ENCODE data around the gene ZBTB7C.

Gene ZBTB7C

DNA sequence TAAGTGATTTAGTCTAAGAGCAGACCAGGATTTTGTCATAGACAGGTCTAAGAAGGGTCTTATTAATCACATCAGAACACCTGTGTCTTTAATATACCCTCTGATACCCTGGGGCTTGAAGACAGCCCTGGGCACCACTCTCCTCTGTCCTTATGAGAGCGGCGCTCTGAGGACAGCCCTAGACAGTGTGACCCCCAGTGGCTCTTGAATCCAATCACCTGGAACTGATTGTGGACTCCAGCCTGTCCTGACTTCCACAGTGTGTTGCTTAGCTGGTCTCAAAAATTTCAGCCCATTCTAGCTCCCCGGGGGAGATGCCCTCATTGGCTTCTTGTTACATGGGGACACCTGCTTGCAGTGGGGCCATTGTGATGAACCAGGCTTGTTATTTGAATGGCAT, 282.9 kb downstream of the ZBTB7C start:
- H3K9me3 ChIP-seq (ENCODE audit: control insufficient read depth in 1 of 2, low read length in 2 of 2), result no peaks in the 10 kb centered on the region
- no peak overlapping the region for H3K27ac ChIP-seq (ENCODE audit: low read length)
- H3K4me3 ChIP-seq (ENCODE audit: low read depth in 1 of 2, low read length in 2 of 2), result no peak overlapping the region
- H3K4me1 ChIP-seq (ENCODE audit: control insufficient read depth in 1 of 2, insufficient read depth in 2 of 2, low read length in 2 of 2), result no peaks in the 10 kb centered on the region
- no peaks in the 10 kb centered on the region for H3K27me3 ChIP-seq (ENCODE audit: low read depth, low read length)
- no peaks in the 10 kb centered on the region for H3K36me3 ChIP-seq (ENCODE audit: control insufficient read depth in 1 of 2, insufficient read depth in 2 of 2, low read length in 2 of 2)

DNA sequence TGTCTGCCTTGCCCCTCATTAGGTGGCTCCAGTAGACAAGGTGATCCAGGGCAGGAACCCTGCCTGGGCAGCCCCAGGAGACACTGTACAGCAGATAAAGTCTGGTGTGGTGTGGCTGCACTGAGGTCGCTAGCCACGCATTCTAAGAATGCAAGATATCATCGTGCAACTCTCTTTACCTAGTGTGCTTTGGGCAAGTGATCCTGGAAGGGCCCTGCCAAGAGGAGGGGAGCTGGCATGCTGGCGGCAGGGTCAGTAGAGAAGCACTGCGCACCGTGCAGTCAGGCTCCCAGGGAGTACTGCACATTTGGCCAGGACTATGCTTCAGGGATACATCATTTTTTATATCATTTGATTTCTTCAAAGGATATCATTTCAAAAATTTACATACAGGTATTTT, 283.5 kb downstream of the ZBTB7C start:
- Histone ChIP-seq H3K36me3 (ENCODE audit: control insufficient read depth in 1 of 2, insufficient read depth in 2 of 2, low read length in 2 of 2) (no peaks in the 10 kb centered on the region), H3K27me3 (ENCODE audit: low read depth, low read length) (no peaks in the 10 kb centered on the region), H3K4me1 (ENCODE audit: control insufficient read depth in 1 of 2, insufficient read depth in 2 of 2, low read length in 2 of 2) (no peaks in the 10 kb centered on the region), H3K27ac (ENCODE audit: low read length) (no peak overlapping the region), H3K9me3 (ENCODE audit: control insufficient read depth in 1 of 2, low read length in 2 of 2) (no peaks in the 10 kb centered on the region), H3K4me3 (ENCODE audit: low read depth in 1 of 2, low read length in 2 of 2) (no peak overlapping the region)

DNA sequence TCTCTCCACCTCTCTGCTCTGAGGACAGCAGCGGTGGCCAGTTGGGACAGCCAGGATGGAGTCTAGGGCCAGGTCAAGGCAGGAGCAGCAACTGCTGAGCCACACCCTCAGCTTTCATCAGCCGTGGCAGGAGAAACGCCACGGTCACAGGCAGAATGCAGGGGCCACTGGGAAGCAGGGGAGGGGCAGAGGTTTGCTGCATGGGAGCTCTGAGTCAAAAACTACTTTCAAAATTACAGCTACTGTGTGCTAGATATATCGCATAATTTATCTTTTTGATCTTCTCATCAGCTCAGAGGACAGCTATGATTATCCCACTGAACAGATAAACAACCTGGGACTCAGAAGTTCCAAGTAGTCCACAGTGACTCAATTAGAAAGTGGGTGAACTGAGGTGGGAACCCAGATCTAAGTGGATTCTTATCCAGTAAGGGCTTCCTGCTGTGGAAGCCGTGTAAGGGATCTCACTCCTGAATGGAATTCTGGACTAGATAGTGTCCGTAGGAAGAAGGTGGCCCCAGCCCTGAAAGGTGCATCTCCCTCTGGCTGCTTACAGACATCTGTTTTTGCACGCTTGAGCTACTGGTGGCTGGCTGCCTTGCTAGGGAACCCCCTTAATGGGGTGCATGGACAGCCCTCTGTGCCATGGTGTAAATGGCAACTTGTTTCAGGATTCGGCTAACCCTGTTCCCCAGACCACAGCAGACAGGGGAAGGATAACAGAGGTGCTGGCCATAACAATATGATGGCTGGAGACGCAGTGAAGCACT, 284.1 kb downstream of the ZBTB7C start:
- no peaks in the 10 kb centered on the region for H3K36me3 ChIP-seq (ENCODE audit: control insufficient read depth in 1 of 2, insufficient read depth in 2 of 2, low read length in 2 of 2)
- H3K4me3 ChIP-seq (ENCODE audit: low read depth in 1 of 2, low read length in 2 of 2), result no peak overlapping the region
- no peaks in the 10 kb centered on the region for H3K4me1 ChIP-seq (ENCODE audit: control insufficient read depth in 1 of 2, insufficient read depth in 2 of 2, low read length in 2 of 2)
- H3K27me3 ChIP-seq (ENCODE audit: low read depth, low read length), result no peaks in the 10 kb centered on the region
- no peaks in the 10 kb centered on the region for H3K9me3 ChIP-seq (ENCODE audit: control insufficient read depth in 1 of 2, low read length in 2 of 2)
- H3K27ac ChIP-seq (ENCODE audit: low read length), result no peak overlapping the region

DNA sequence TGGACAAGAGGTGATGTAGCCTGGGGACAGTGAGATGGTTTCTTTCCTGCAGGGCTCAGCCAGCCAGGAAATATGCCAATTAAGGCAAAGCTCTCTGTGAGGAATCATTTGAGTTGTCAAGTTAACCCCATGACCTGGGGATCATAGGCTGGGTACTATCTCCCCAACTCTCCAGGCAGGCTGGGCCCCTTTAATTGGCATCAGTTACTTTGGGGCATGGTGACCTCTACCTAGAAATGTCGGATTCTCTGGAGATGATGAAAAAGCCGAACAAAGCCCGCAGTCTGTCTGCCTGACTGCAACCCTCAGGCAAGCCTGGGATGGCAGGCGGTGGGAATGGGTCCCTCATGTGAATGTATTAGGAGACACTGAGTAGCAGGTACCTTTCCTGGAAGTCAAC, 285.2 kb downstream of the ZBTB7C start:
- H3K27ac ChIP-seq (ENCODE audit: low read length), result no peak overlapping the region

DNA sequence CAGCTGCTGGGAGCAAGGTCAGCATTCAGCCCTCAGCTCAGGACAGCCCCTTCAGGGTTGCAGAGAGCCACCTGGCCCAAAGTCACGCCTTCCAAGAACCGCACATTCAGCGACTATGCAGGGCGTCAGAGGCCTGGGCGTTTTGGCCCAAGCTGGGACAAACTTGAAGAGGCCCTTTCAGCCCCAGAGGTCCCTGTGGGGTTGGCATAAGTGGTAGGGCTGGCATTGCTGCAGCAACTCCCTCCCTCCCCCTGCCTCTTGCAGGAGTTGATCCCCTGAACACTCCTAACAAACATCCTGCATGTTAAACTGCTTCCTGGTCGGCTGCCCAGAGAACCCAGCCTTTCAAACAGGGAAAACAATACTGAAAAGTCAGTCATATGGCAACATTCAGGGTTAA, 285.9 kb downstream of the ZBTB7C start:
- Histone ChIP-seq H3K4me3 (ENCODE audit: low read depth in 1 of 2, low read length in 2 of 2) (no peak overlapping the region), H3K27me3 (ENCODE audit: low read depth, low read length) (no peaks in the 10 kb centered on the region), H3K4me1 (ENCODE audit: control insufficient read depth in 1 of 2, insufficient read depth in 2 of 2, low read length in 2 of 2) (no peaks in the 10 kb centered on the region), H3K36me3 (ENCODE audit: control insufficient read depth in 1 of 2, insufficient read depth in 2 of 2, low read length in 2 of 2) (no peaks in the 10 kb centered on the region), H3K27ac (ENCODE audit: low read length) (no peak overlapping the region), H3K9me3 (ENCODE audit: control insufficient read depth in 1 of 2, low read length in 2 of 2) (no peaks in the 10 kb centered on the region)

More for the DNA sequence above, 285.2 kb downstream of the ZBTB7C start:
- no peaks in the 10 kb centered on the region for H3K4me1 ChIP-seq (ENCODE audit: control insufficient read depth in 1 of 2, insufficient read depth in 2 of 2, low read length in 2 of 2)
- H3K4me3 ChIP-seq (ENCODE audit: low read depth in 1 of 2, low read length in 2 of 2), result no peak overlapping the region
- H3K36me3 ChIP-seq (ENCODE audit: control insufficient read depth in 1 of 2, insufficient read depth in 2 of 2, low read length in 2 of 2), result no peaks in the 10 kb centered on the region
- no peaks in the 10 kb centered on the region for H3K9me3 ChIP-seq (ENCODE audit: control insufficient read depth in 1 of 2, low read length in 2 of 2)
- H3K27me3 ChIP-seq (ENCODE audit: low read depth, low read length), result no peaks in the 10 kb centered on the region

DNA sequence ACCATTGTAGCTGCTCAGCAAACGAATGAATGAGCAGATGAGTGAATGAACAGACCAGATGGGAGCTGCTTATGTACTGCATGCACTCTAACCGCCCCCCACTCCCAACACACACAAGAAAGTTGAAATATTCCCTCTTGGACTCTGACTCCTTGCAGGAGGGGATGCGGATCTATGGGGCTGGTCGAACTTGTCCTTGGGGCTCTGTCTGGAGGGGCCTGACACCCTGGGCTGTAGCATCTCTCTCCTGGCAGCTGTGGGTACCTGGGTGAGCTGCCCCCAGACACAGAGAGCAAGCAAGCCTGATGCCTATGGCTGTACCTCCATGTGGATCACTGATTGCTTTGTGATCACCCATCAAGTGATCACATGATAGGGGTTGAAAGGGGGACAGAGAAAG, 286.4 kb downstream of the ZBTB7C start:
- Histone ChIP-seq H3K9me3 (ENCODE audit: control insufficient read depth in 1 of 2, low read length in 2 of 2) (no peaks in the 10 kb centered on the region), H3K4me1 (ENCODE audit: control insufficient read depth in 1 of 2, insufficient read depth in 2 of 2, low read length in 2 of 2) (no peaks in the 10 kb centered on the region), H3K27ac (ENCODE audit: low read length) (no peak overlapping the region), H3K27me3 (ENCODE audit: low read depth, low read length) (no peaks in the 10 kb centered on the region), H3K36me3 (ENCODE audit: control insufficient read depth in 1 of 2, insufficient read depth in 2 of 2, low read length in 2 of 2) (no peaks in the 10 kb centered on the region), H3K4me3 (ENCODE audit: low read depth in 1 of 2, low read length in 2 of 2) (no peak overlapping the region)

DNA sequence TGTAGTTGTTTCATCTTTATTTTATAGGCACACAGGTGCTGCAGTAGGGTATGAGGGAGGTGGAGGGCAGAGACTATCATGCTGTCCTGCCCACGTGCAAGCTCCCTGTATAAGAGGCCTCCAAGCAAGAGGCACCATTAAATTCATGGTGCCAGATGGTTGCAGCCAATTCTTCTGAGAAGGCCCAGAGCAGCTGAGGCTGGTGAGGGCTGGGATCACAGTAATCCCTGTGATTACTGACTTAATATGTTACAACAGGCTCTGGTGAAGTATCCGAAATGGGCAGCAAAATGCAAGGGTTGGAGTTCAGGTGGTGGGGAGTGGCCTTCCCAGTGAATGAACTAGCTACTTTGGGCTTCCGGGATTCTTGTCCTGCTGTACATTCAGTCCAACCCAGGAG, 286.8 kb downstream of the ZBTB7C start:
- Histone ChIP-seq H3K36me3 (ENCODE audit: control insufficient read depth in 1 of 2, insufficient read depth in 2 of 2, low read length in 2 of 2) (no peaks in the 10 kb centered on the region), H3K27ac (ENCODE audit: low read length) (no peak overlapping the region), H3K27me3 (ENCODE audit: low read depth, low read length) (no peaks in the 10 kb centered on the region), H3K4me3 (ENCODE audit: low read depth in 1 of 2, low read length in 2 of 2) (no peak overlapping the region), H3K9me3 (ENCODE audit: control insufficient read depth in 1 of 2, low read length in 2 of 2) (no peaks in the 10 kb centered on the region), H3K4me1 (ENCODE audit: control insufficient read depth in 1 of 2, insufficient read depth in 2 of 2, low read length in 2 of 2) (no peaks in the 10 kb centered on the region)

DNA sequence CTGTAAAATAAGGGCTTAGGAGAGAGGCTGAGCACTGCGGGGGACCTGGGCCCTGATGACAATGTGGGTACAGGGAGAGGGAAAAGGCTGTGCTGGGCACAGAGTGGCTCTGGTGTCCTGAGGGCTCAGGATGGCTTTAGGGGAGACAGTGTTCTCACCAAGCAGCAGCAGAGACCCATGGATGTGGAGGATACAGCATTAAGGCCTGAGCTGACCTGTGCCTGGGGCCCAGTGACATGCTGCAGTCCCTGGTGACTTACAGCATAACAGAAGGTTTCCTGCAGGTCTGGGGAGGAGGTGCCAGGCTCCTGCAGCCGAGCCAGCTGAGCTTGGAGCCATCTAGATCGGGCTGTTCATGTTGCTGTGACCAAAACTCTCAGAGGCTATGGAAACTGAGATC, 287.4 kb downstream of the ZBTB7C start:
- Histone ChIP-seq H3K27me3 (ENCODE audit: low read depth, low read length) (no peaks in the 10 kb centered on the region), H3K27ac (ENCODE audit: low read length) (no peak overlapping the region), H3K4me1 (ENCODE audit: control insufficient read depth in 1 of 2, insufficient read depth in 2 of 2, low read length in 2 of 2) (no peaks in the 10 kb centered on the region), H3K36me3 (ENCODE audit: control insufficient read depth in 1 of 2, insufficient read depth in 2 of 2, low read length in 2 of 2) (no peaks in the 10 kb centered on the region), H3K9me3 (ENCODE audit: control insufficient read depth in 1 of 2, low read length in 2 of 2) (no peaks in the 10 kb centered on the region), H3K4me3 (ENCODE audit: low read depth in 1 of 2, low read length in 2 of 2) (no peak overlapping the region)

DNA sequence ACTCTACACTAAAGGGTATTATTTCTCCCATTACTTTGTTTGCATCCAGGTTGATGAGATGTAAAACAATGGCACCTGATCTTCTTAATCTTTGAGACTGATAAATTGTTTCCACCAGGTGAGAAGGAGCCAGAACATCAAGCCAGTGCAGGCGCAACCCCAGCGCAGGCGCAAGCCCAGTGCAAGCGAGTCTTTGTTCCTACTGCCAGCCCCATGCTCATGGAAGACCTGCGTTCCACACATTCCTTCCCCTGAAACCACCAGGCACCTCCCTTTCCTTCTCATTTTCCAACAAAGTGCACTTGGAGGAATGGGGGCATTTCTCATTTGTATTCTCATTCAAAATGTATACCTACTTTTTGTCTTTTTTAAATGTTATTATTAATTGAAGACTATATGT, 290.0 kb downstream of the ZBTB7C start:
- Histone ChIP-seq H3K27ac (ENCODE audit: low read length) (no peak overlapping the region), H3K27me3 (ENCODE audit: low read depth, low read length) (no peaks in the 10 kb centered on the region), H3K36me3 (ENCODE audit: control insufficient read depth in 1 of 2, insufficient read depth in 2 of 2, low read length in 2 of 2) (no peaks in the 10 kb centered on the region), H3K4me3 (ENCODE audit: low read depth in 1 of 2, low read length in 2 of 2) (no peak overlapping the region), H3K9me3 (ENCODE audit: control insufficient read depth in 1 of 2, low read length in 2 of 2) (no peaks in the 10 kb centered on the region), H3K4me1 (ENCODE audit: control insufficient read depth in 1 of 2, insufficient read depth in 2 of 2, low read length in 2 of 2) (no peaks in the 10 kb centered on the region)

DNA sequence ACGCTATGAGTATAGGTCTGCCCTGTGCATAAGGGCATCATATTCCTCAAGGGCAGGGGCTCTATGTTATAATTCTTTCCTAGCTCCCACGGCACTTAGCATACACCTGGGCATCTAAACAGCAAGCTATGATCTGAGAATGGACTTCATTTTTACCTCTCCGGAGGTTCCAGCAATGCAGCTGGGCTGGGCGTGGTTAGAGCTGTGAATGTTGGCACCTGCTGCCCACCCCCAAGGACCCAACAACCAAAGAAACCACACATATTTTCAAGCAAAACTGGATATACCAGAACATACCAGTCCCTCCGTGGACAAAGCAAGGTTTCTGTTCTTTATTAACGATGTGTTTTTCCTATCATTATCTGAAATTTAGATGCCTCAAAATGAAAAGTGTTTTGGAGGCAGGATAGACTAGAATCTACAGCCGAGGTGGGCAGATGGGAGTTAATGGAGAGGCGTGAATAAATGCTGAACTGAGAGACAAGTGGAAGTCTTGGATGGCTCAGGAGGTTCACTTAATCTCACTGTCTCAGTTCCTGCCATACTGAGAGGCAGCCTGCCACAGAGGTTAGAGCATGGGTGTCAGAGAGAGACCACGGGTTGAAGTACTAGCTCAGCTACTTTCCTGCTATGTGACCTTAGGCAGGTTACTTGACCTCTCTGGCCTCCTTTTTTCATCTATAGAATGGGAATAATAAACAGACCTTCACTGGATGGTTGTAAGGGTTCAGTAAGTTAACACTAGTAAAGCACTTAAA, 292.1 kb downstream of the ZBTB7C start:
- Histone ChIP-seq H3K27ac (ENCODE audit: low read length) (no peak overlapping the region), H3K9me3 (ENCODE audit: control insufficient read depth in 1 of 2, low read length in 2 of 2) (no peaks in the 10 kb centered on the region), H3K36me3 (ENCODE audit: control insufficient read depth in 1 of 2, insufficient read depth in 2 of 2, low read length in 2 of 2) (no peaks in the 10 kb centered on the region), H3K4me3 (ENCODE audit: low read depth in 1 of 2, low read length in 2 of 2) (no peak overlapping the region), H3K27me3 (ENCODE audit: low read depth, low read length) (no peaks in the 10 kb centered on the region), H3K4me1 (ENCODE audit: control insufficient read depth in 1 of 2, insufficient read depth in 2 of 2, low read length in 2 of 2) (no peaks in the 10 kb centered on the region)

DNA sequence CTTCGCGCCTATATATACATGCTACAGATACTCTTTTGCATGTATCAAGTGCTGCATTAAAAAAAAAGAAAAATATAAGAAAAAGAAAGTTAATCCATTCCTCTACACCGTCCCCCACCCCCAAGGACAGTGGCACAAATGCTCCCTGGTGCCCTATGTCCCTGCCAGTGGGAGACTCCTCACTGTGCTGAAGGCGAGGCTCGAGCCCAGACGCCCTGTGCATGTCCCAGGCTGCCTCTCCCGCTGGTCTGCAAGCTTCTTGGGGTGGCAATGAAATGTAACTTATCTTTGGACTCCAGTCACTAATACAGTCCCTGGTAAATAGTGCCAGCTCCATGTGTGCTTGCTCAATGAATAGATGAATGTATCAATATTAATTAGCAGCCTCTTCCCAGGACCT, 293.2 kb downstream of the ZBTB7C start:
- Histone ChIP-seq H3K4me3 (ENCODE audit: low read depth in 1 of 2, low read length in 2 of 2) (no peak overlapping the region), H3K36me3 (ENCODE audit: control insufficient read depth in 1 of 2, insufficient read depth in 2 of 2, low read length in 2 of 2) (no peaks in the 10 kb centered on the region), H3K27ac (ENCODE audit: low read length) (no peak overlapping the region), H3K4me1 (ENCODE audit: control insufficient read depth in 1 of 2, insufficient read depth in 2 of 2, low read length in 2 of 2) (no peaks in the 10 kb centered on the region), H3K27me3 (ENCODE audit: low read depth, low read length) (no peaks in the 10 kb centered on the region), H3K9me3 (ENCODE audit: control insufficient read depth in 1 of 2, low read length in 2 of 2) (no peaks in the 10 kb centered on the region)
